B cell (primary cell): ENCODE measurements around the gene RBPJ. TPM values are rescaled to one million over a fixed set of nuclear protein-coding genes. Genes with fewer than 3 reads are reported as not detected.

Experiments used
- ATAC-seq: fragments of 200-7000 bp; cut with Tn5 transposase; one replicate; pipeline ENCODE4 v1.10.0; 2021; ENCODE audit warnings: low read depth, mild to moderate bottlenecking, moderate number of reproducible peaks, moderate library complexity
- CTCF ChIA-PET: fragments of 350-600 bp; sonication (Branson Sonifier 250); formaldehyde crosslinking; loops from one replicate; lab custom pipeline; 2021; ENCODE audit warnings: antibody characterized with exemption, inconsistent platforms; lab: Charles Lee
- POLR2A ChIA-PET: fragments of 350-600 bp; sonication (Branson Sonifier 250); formaldehyde crosslinking; loops from one replicate; lab custom pipeline; 2021; ENCODE audit warnings: antibody characterized with exemption; lab: Charles Lee
- DNase-seq: peaks from one replicate; pipeline ENCODE4 v3.0.0; 2013
- H2AFZ ChIP-seq: 2 replicates; pipeline ENCODE4 v1.6.1; 2012; ENCODE audit warnings: mild to moderate bottlenecking, low read depth, low read length; ENCODE audit not compliant: insufficient read depth, poor library complexity, severe bottlenecking
- H3K27ac ChIP-seq, 2 donors: 1 replicate in 1 of 2; 2 replicates in 1 of 2; pipeline ENCODE4 v1.5.1; 2012 to 2013; ENCODE audit warnings: low read length in 2 of 2, mild to moderate bottlenecking in 2 of 2, moderate library complexity in 1 of 2
- H3K27me3 ChIP-seq, 4 experiments: fragments of 200-600 bp in 1 of 4; sonication (generic) in 1 of 4; replicated peaks in 1 of 4; 1 replicate in 2 of 4; 2 replicates in 2 of 4; pipeline versions ENCODE4 v1.6.1 to v1.7.0; 2013 to 2016; ENCODE audit warnings: low read length in 3 of 4, mild to moderate bottlenecking in 2 of 4, mixed read lengths in 1 of 4, moderate library complexity in 1 of 4; ENCODE audit not compliant: insufficient read depth in 4 of 4, control insufficient read depth in 3 of 4; ENCODE audit errors: control extremely low read depth in 1 of 4
- H3K36me3 ChIP-seq, 2 experiments: replicated peaks in 1 of 2; 1 replicate in 1 of 2; 2 replicates in 1 of 2; pipeline versions ENCODE4 v1.6.1 to v1.7.1; 2013; ENCODE audit warnings: low read length in 1 of 2; ENCODE audit not compliant: insufficient read depth in 2 of 2, control insufficient read depth in 1 of 2; ENCODE audit errors: control extremely low read depth in 1 of 2, extremely low read depth in 1 of 2
- H3K4me1 ChIP-seq, 2 donors: fragments of 200-600 bp in 1 of 2; sonication (generic) in 1 of 2; 1 replicate in 1 of 2; 2 replicates in 1 of 2; pipeline versions ENCODE4 v1.5.1 to v1.6.1; 2013 to 2017; ENCODE audit warnings: low read length in 2 of 2; ENCODE audit not compliant: control insufficient read depth in 2 of 2, insufficient read depth in 2 of 2
- H3K4me2 ChIP-seq: replicated peaks from 2 replicates; pipeline ENCODE3; 2012; ENCODE audit warnings: mild to moderate bottlenecking, low read depth, low read length; ENCODE audit not compliant: poor library complexity, severe bottlenecking
- H3K4me3 ChIP-seq, 5 experiments: fragments of 200-600 bp in 1 of 5; sonication (generic) in 1 of 5; 1 replicate in 3 of 5; 2 replicates in 2 of 5; pipeline versions ENCODE4 v1.5.1 to v1.7.0; 2011 to 2016; ENCODE audit warnings: low read length in 4 of 5, mild to moderate bottlenecking in 4 of 5, low read depth in 2 of 5, control low read depth in 1 of 5, moderate library complexity in 1 of 5; ENCODE audit not compliant: insufficient read depth in 1 of 5; ENCODE audit errors: control extremely low read depth in 1 of 5, extremely low read depth in 1 of 5
- H3K79me2 ChIP-seq: fragments of 200-600 bp; sonication (generic); one replicate; pipeline ENCODE4 v1.6.0; 2016; ENCODE audit warnings: low read length; ENCODE audit not compliant: control insufficient read depth, insufficient read depth
- H3K9ac ChIP-seq: fragments of 200-600 bp; sonication (generic); 2 replicates; pipeline ENCODE4 v1.6.1; 2017; ENCODE audit warnings: mild to moderate bottlenecking, low read length, moderate library complexity
- H3K9me3 ChIP-seq, 3 donors: one replicate each; pipeline versions ENCODE4 v1.6.1 to v1.7.1; 2013; ENCODE audit warnings: low read length in 2 of 3; ENCODE audit not compliant: control insufficient read depth in 2 of 3, insufficient read depth in 1 of 3; ENCODE audit errors: control extremely low read depth in 1 of 3
- H4K20me1 ChIP-seq: 2 replicates; pipeline ENCODE4 v1.6.0; 2012; ENCODE audit warnings: mild to moderate bottlenecking, low read length; ENCODE audit not compliant: insufficient read depth, control insufficient read depth, poor library complexity, severe bottlenecking
- H3K27ac Mint-ChIP-seq: one replicate; pipeline ENCODE4 v1.8.0; 2021; ENCODE audit warnings: mixed read lengths
- H3K27me3 Mint-ChIP-seq: one replicate; pipeline ENCODE4 v1.8.0; 2021; ENCODE audit warnings: mixed read lengths
- H3K4me1 Mint-ChIP-seq: one replicate; pipeline ENCODE4 v1.8.0; 2021; ENCODE audit warnings: mixed read lengths
- H3K4me3 Mint-ChIP-seq: one replicate; pipeline ENCODE4 v1.8.0; 2021; ENCODE audit warnings: mixed read lengths
- H3K9me3 Mint-ChIP-seq: one replicate; pipeline ENCODE4 v1.8.0; 2022; ENCODE audit warnings: mixed read lengths; ENCODE audit not compliant: insufficient read depth
- CTCF ChIP-seq: fragments of 200-600 bp; IDR thresholded peaks from one replicate; pipeline ENCODE4 v1.8.0; 2022; ENCODE audit warnings: antibody characterized with exemption, mild to moderate bottlenecking
- EZH2 ChIP-seq: IDR thresholded peaks from 2 replicates; pipeline ENCODE4 v1.6.1; 2012; ENCODE audit warnings: borderline replicate concordance, low read depth, mild to moderate bottlenecking, moderate library complexity, low read length; ENCODE audit not compliant: insufficient read depth, poor library complexity, severe bottlenecking
- WGBS: methylation state at CpG from one replicate; pipeline ENCODE4 v1.1.5; 2013; ENCODE audit warnings: missing lambda C conversion rate; ENCODE audit not compliant: insufficient coverage; 5-methylcytosine and 5-hydroxymethylcytosine counted together
- intact Hi-C: fragments of 100-400 bp; cut with micrococcal nuclease; formaldehyde crosslinking; loops from one replicate; pipeline ENCODE4 v1.10.0; 2022
- polyA plus RNA-seq: library from polyadenylated mRNA; depleted of rRNA; stranded (reverse); fragments of >200 nt; gene quantifications from 2 replicates; pipeline ENCODE4 v1.2.3, GENCODE V29; 2012
- total RNA-seq, 2 donors: library from RNA; stranded (reverse); fragments of 120-200 nt in 1 of 2; gene quantifications; 1 replicate in 1 of 2; 2 replicates in 1 of 2; pipeline versions ENCODE4 v1.2.3 to v1.2.4, GENCODE V29; 2013 to 2022

RBPJ gene
- total and polyA plus RNA-seq, 2 donors (not counting 1 experiment from before 2014, with no cell fraction given): 10.6 to 50.1 TPM

- H2AFZ ChIP-seq: no peak overlapping the region
- Mint-ChIP-seq H3K9me3 (no peaks in the 10 kb centered on the region), H3K4me1 (peaks cover 20% of the 10 kb centered on the region), H3K4me3 (no peak overlapping the region), H3K27ac (no peak overlapping the region), H3K27me3 (no peaks in the 10 kb centered on the region)
- H3K4me2 ChIP-seq: no peak overlapping the region
- ATAC-seq (no peak), DNase-seq (no peak)
- intact Hi-C loops: no loop called here
- no peaks in the 10 kb centered on the region for H3K9me3 ChIP-seq
- H4K20me1 ChIP-seq: peaks cover 49% of the 10 kb centered on the region
- no peak for TF ChIP-seq CTCF
- TF ChIP-seq EZH2: no peak
- ChIA-PET POLR2A (no interaction called here), CTCF (no interaction called here)
- H3K79me2 ChIP-seq: peaks cover 20% of the 10 kb centered on the region
- no peak overlapping the region for H3K27ac ChIP-seq
- no peak overlapping the region for H3K9ac ChIP-seq
- no peaks in the 10 kb centered on the region for H3K27me3 ChIP-seq
- no peaks in the 10 kb centered on the region for H3K36me3 ChIP-seq
- H3K4me3 ChIP-seq: no peak overlapping the region
- peaks cover 11 to 12% of the 10 kb centered on the region in 2 donors for H3K4me1 ChIP-seq
These were observed 47.9 kb downstream of the RBPJ start for GRCh38 chr4:26368685-26369084.

- no peaks in the 10 kb centered on the region for H3K27me3 ChIP-seq
- no peak overlapping the region for H3K4me3 ChIP-seq
- ATAC-seq: no peak
- no peak overlapping the region for H3K4me2 ChIP-seq
- peaks cover 53% of the 10 kb centered on the region for H4K20me1 ChIP-seq
- Mint-ChIP-seq H3K27ac (no peak overlapping the region), H3K27me3 (no peaks in the 10 kb centered on the region), H3K4me1 (peaks cover 20% of the 10 kb centered on the region), H3K9me3 (no peaks in the 10 kb centered on the region), H3K4me3 (no peak overlapping the region)
- H3K79me2 ChIP-seq: peaks cover 24% of the 10 kb centered on the region
- TF ChIP-seq EZH2: no peak
- TF ChIP-seq CTCF: no peak
- H3K36me3 ChIP-seq: no peaks in the 10 kb centered on the region
- peaks cover 11 to 12% of the 10 kb centered on the region in 2 donors for H3K4me1 ChIP-seq
- DNase-seq: no peak
- no peak overlapping the region for H2AFZ ChIP-seq
- intact Hi-C loops: no loop called here
- H3K9ac ChIP-seq: no peak overlapping the region
- ChIA-PET POLR2A (no interaction called here), CTCF (no interaction called here)
- no CpG with 5 or more reads among the region's 2 CpGs for WGBS
- no peaks in the 10 kb centered on the region for H3K9me3 ChIP-seq
- H3K27ac ChIP-seq: no peak overlapping the region
These were observed 48.3 kb downstream of the RBPJ start for GRCh38 chr4:26369132-26369531.
